NCI-H1417 (cell line): ENCODE data around the gene OR2AG2.

Source experiments
- DNase-seq, 3 experiments: peaks; one replicate each; lab custom pipeline; 2025; lab: John Stamatoyannopoulos, UW

OR2AG2 gene

DNA sequence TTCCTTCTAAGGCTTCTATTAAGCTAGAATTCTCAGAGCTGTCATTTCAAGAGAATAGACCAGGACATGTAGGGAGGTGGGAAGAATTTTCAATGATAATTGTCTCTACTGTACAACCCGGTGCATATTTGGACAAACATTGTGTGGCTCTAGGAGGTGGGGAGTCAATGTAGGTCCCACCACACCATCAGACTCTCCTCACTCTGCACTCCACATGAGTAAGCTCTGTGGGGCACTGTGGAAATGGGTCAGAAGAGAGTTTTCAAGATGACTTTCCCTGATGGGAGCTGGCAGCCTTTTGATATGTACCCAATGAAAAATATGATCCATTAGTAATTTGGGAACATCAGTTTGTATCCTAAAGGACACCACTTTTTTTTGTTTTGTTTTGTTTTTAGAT, 33.2 kb downstream of the OR2AG2 start:
- DNase-seq, result no peak

GRCh38 chr11:6737872-6738466, 33.8 kb downstream of the OR2AG2 start:
- peak; percentile 32 to 59 (median 45) for DNase-seq

DNA sequence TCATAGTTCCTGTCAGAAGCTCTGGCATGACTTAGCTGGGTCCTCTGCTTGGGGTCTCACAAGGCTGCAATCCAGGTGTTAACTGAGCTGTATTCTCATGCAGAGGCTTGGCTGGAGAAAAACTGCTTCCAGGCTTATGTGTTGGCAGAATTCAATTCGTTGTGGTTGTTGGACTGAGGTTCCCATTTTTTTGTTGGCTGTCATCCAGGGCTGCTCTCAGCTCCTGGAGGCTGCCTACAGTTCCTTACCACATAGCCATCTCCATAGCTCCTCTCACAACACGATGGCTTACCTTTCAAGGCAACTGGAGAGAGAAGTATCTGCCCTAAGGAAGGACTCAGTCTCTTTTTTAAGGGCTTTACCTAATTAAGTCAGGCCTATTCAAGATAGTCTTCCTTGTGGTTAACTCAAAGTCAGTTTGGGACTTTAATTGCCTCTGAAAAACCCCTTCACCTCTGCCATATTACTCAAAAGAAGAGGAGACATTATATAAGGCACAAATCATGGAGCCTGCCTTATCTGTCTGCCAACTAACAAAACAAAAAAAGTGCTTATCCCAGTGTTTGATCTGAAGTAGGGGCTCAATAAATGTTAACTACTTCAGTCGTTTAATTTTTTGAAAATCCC, 35.2 kb downstream of the OR2AG2 start:
- DNase-seq, result no peak

DNA sequence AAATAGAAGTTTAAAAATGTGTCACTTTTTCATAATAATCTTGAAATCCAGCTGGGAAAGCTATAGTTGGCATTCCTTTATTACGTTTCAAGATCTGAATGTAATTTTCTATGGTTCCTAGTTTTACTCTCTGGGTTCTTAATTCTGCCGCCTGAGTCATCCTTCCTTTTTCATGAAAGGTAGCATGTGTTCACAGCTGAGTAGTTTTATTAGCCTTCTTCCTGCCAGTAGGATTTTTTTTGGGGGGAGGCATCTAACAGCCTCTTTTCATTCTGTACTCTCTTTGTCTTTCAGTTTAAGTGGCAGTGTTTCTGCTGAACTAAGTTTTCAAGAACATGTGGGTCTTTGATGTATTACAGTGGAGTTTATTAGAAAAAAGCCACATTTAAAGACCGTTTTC, 36.5 kb downstream of the OR2AG2 start:
- no peak for DNase-seq

- DNase-seq, result no peak
These were observed 37.2 kb downstream of the OR2AG2 start for GRCh38 chr11:6734616-6735015.

DNA sequence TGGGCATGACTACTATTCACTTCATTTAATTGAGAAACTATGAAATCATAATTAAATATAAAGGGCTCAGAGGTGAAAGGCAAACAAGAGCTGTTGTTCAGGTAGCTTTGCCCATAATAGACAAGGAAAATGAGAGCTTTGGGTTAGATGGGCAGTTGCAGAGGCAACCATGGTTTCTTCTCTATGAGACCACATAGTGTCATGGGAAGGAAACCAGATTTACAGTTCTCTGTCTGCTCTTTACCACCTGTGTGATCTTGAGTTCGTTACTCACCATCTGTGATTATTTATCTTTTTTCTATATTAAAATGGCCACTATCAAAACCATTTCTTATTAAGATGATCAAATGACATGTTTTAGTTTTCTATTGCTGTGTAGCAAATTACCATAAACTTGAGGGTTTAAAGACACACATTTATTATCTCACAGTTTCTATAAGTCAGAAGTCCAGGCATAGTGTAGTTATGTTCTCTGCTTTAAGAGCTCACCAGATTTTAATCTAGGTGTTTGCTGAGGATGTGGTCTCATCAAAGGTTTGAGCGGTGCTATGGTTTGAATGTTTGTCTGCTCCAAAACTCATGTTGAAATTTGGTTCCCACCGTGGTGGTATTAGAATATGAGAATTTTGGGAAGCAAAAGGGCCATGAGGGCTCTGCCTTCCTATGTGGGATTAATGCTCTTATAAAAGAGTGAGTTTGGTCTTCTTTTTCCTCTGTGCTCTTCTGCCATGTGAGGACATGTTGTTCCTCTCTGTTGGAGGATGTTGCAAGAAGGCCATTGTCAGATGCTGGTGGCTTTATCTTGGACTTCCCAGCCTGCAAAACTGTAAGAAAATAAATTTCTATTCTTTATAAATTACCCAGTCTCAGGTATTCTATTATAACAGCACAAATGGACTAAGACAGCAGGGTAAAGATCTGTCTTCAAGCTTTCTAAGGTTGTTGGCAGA, 38.2 kb downstream of the OR2AG2 start:
- DNase-seq, result no peak

DNA sequence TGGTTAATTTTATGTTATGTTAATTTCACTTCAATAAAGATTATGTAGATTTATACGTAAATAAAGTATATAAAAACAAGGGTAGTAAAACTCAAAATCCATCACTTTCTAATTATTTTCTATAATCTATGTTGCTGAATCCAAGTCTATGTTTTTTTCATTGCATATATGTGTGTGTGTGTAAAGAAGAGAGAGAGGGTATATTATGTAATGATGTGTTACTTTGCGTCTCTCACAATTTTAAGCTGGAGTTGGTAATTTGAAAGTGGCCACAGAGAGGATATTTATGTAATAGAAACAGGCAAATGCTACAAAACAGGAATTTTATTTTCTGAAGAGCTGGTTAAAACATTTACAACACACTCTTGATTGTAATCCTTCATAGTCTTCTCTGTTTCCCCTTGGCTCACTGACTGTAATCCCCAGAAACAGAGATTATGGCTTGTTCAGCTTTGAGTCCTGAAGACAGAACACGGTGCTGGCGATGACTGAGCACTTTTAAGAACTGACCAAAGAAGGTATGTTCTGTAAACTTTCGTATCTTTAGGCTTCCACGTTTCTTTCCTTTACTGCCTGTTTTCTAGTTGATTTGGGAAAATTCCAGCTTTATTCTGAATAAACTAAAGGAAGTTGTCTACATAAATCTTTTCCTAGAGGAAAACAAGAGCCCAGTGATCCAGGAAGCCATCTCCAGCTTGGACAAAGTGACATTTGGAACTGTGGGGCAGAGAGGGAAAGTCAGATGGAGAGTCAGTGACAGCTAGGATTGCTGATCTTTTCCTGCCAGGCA, 43.6 kb downstream of the OR2AG2 start:
- no peak for DNase-seq

DNA sequence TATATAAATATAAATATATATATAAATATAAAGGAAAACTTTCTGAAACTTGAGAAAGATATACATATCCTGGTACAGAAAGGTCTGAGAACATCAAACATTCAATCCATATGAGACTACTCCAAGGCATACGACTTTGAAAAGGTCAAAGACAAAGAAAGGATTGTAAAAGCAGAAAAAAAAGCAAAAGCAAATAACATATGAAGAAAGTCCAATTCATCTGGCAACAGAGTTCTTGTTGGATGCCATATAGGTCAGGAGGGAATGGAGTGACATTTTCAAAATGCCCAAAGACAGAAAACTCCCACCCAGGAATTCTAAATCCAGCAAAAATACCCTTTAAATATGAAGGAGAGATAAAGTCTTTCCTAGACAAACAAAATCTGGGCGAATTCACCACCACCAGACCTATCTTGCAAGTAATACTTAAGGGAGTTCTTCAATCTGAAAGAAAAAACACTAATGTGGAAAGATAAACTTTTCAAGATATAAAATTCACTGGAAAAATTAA, 46.3 kb downstream of the OR2AG2 start:
- DNase-seq, result no peak

DNA sequence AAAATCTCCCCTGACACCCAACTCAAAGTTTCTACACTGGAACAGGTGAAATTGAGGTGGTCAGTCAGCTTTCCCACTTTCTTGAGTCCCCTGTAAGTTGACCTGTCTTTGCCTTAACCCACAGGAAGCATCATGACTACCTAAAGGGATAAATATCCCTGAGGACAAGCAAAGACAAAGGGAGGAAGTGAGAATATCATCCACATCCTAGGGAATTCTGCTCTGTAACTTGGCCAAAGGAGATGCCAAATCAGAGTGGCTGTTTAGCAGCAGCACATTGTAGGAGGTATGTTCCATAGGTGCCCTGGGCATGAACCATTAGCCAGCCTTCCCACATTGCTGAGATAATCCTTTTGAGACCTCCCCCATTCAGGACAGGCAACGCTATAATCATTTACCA, 47.8 kb downstream of the OR2AG2 start:
- no peak for DNase-seq

GRCh38 chr11:6721343-6721742, 50.4 kb downstream of the OR2AG2 start:
- DNase-seq, result no peak

DNA sequence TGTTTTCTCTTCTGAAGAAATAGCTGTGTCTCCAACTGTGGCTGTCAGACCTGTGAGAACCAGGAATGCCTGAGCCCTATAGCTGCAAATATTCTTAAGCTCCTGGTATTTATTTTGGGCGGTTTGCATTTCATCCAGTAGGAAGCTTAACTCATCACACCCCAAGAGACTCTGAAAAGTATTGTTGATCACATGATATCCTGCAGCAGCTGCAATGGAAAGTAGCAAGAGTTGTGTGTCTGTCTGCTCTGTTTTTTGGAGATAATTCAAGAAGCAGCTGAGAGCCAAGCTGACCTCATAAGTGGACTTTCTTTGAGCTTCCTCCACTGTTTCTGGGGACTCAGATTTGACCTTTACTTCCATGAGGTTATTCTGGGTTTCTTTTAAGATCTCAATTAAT, 52.2 kb downstream of the OR2AG2 start:
- DNase-seq, result no peak

- no peak for DNase-seq
These were observed 54.4 kb downstream of the OR2AG2 start for GRCh38 chr11:6717426-6717825.
